ENCODE results near the gene PTPN18.

PTPN18 gene

GRCh38 chr2:130365075-130365474, 9.2 kb downstream of the PTPN18 start:
- no peak for DNase-seq (ENCODE audit: low spot score)

DNA sequence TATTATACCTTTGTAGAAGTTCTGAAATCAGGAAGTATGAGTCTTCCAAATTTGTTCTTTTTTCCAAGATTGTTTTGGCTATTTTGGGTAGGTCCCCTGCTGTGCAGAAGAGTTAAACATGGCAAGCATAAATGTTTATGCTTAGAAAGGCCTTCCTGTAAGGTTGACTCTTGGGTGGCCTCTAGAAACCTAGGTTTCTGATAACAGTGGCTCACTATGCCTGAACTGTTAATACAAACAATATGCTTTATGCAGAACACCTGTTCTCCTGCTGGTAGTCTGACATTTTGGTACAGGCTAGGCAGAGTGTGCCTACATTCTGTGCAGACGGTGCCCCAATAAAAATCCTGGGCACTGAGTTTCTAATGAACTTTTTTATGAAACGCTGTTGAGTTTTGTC, 10.1 kb downstream of the PTPN18 start:
- no peak for DNase-seq (ENCODE audit: low spot score)

DNA sequence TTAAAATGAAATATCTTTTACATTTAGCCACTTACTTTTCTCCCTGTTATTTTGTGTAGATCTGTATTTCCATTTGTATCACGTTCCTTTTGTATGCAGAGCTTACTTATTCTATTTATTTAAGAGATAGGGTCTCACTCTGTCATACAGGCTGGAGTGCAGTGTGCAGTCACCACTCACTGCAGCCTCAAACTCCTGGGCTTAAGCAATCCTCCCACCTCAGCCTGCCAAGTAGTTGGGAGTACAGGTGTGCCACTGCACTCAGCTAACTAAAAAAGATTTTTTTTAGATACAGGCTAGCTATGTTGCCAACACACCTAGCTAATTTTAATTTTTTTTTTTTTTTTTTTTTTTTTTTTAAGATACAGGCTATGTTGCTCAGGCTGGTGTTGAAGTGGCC, 10.9 kb downstream of the PTPN18 start:
- DNase-seq (ENCODE audit: low spot score) = no peak

DNA sequence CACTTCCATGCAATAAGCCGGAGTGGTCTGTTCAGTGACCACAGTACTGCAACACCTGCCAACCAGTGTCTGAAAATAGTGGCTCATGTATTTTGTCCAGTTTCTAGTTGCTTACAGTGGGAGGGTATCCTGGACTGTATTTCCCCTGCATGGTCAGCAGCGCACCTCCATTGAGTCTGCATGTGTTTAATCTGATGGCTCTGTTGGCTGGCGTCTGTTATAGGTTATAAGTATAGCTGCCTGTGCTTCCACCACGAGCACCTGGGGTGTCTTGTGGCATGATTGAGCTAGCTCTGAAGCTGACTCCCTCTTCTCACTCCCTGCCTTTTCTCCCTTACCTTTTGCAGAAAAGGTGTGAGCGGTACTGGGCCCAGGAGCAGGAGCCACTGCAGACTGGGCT, 12.9 kb downstream of the PTPN18 start:
- DNase-seq (ENCODE audit: low spot score) = no peak

GRCh38 chr2:130369311-130369964, 13.6 kb downstream of the PTPN18 start:
- DNase-seq (ENCODE audit: low spot score) = no peak

DNA sequence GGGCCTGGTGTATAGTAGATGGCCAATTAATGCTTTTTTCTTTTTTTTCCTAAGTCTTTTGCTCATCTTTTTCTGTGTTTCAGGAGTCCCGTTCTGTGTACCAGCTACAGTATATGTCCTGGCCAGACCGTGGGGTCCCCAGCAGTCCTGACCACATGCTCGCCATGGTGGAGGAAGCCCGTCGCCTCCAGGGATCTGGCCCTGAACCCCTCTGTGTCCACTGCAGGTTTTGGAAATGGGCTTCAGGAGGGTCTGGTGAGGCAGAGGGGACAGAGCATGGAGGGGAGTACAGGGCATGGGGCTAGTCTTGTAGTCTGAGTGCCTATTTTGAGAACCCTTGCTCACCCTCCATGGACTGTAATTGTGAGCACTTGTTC, 14.1 kb downstream of the PTPN18 start:
- DNase-seq (ENCODE audit: low spot score) = no peak

DNA sequence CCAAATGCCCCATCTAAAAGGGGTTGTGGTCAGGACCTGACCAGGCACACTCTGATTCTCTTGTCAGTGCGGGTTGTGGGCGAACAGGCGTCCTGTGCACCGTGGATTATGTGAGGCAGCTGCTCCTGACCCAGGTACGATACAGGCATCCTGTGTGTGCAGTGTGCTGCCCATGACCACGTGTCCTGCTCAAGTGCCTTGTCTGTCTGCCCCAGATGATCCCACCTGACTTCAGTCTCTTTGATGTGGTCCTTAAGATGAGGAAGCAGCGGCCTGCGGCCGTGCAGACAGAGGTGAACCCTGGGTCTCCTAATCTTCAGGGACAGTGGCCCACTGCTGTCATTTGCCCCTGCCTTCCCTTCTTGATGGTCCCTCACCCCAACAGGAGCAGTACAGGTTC, 14.6 kb downstream of the PTPN18 start:
- no peak for DNase-seq (ENCODE audit: low spot score)

DNA sequence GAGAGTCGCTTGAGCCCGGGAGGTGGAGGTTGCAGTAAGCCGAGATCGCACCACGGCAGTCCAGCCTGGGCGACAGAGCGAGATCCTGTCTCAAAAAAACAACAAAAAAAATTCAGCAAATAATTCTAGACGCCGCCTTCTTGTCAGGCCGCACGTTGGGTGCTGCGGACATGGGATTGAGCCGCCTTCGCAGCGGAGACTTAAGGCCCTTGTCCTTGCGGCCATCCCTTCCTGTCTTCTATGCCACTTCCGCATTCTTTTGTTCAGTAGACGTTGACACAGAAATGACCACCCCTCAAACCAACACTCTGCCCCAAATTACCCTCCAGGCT, 15.8 kb downstream of the PTPN18 start:
- no peak for DNase-seq (ENCODE audit: low spot score)

GRCh38 chr2:130372055-130372832, 16.4 kb downstream of the PTPN18 start:
- peak; percentile 79 for DNase-seq (ENCODE audit: low spot score)

- DNase-seq (ENCODE audit: low spot score) = no peak
These were observed 17.3 kb downstream of the PTPN18 start for GRCh38 chr2:130372833-130373807.

DNA sequence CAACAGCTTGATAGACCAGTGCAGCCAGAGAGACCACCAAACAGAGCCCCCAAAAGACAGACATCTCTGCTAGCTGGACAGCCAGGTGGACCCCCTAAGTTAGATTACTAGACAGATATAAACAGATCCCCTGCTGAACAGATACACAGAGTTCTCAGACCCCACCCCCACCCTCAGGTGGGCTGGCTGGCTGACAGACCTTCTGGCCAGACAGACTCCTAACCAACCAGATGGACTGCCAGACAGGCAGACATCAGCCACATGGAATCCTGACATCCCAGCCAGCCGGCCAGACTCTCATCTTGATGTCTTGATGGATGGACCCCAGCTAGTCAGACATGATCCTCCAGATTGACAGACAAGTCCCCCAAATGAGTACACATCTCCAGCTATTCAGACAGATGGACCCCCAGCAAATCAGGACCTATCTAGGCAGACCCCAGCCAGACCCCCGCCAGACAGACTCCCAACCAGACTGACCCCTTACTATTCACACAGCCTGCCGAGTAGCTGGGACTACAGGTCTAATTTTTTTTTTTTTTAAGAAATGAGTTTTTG, 18.0 kb downstream of the PTPN18 start:
- no peak for DNase-seq (ENCODE audit: low spot score)

DNA sequence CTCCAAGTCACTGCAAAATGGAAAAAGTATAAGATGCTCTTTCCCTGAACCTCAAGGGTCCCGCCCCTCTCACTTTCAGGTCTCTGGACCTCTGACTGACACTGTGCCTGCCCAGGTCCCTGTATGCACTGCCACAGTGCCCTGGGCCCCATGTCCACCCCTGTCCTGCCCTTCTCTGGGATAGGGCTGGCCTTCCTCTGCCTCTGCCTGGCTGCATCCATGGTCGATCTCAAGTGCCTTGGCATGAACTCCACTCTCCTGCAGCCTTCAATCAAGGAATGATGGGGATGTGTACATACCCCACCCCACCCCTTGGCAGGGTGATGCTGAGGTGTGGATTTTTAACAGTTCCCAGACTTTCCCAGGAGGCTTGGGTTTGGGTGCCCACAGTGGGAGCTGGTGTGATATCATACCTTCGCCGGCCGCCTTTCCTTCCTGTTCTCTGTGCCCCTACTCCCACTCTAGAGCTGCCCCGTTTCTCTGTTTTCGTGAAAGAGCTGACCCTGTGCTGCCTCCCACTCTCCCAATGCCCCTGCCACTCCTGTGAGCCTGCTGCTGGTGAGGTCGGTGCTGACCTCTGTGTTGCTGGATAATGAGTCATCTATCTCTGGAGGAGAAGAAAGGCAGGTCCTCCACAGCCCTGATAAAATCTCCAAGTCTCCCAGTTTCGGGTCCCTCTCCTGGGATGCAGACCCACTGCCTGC, 18.9 kb downstream of the PTPN18 start:
- DNase-seq (ENCODE audit: low spot score) = no peak

DNA sequence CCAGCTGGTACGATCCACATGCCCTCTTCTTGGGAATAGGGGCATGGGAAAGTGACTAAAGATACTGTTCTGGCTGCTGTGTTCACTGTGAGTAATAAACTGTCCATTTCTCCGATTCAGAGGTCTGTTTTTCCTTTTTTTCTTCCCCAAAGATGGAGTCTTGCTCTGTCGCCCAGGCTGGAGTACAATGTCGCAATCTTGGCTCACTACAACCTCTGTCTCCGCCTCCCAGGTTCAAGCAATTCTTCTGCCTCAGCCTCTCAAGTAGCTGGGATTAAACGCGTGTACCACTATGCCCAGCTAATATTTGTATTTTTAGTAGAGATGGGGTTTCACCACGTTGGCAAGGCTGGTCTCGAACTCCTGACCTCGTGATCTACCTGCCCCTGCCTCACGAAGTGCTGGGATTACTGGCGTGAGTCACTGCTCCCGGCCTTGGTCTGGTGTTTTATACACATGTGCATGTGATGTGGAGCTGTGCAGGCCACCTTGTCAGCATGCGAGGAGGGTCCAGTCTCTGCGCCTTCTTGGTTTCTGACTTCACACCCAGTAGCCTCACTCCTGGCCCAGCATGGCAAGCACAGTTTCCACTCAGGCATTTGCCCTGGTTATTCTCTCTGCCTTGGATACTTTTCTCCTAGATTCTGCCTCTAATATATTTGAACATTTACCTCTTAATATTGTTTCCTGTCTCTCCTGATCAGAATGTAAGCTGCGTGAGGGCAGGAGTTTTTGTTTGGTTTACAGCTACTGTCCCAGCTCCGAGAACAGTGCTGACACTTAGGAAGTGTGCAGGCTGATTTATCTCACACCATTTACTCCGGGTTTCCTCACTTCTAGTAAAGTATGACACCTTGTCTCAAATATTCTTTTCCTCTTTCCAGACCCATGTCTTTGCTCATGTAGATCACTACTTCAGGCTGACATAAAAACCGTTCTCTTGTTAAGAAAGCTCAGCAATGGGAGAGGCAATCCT, 19.7 kb downstream of the PTPN18 start:
- DNase-seq (ENCODE audit: low spot score) = no peak

DNA sequence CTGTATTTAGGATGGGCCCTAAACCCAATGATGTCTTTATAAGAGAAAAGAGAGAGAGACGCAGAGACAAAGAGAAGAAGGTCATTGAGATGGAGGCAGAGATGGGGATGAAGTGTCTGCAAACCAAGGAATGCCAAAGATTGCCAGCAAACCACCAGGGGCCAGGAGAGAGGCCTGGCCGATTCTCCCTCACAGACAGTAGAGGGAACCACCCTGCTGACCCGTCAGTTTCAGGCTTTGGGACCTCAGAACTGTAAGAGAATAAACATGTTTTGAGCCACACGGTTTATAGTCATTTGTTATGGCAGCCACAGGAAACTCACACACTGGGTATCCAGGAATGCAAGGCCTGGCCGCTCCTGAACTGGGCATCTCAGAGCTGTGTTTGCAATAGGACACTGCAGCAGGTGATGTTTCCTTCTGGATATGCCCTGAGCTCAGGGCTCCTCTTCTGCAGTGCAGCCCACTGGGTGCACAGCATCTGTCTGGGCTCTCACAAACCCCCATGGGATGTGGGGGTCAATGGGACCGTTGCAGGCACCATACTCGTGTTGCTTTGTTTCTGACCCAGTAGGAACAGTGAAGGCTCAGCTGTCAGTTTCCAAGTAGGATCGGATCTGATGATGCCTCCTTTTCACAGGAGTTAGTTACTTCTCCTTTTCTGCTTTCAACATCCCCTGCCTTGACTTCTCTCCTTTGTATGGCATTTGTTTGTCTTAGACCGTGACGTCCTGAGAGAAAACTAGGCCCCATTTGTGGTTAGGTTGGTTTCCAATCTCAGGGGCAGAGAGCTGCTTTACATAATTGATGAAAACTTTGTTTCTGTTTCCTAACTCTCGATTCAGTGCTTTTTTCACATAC, 20.8 kb downstream of the PTPN18 start:
- DNase-seq (ENCODE audit: low spot score) = no peak

GRCh38 chr2:130377491-130377890, 21.6 kb downstream of the PTPN18 start:
- DNase-seq (ENCODE audit: low spot score) = no peak

DNA sequence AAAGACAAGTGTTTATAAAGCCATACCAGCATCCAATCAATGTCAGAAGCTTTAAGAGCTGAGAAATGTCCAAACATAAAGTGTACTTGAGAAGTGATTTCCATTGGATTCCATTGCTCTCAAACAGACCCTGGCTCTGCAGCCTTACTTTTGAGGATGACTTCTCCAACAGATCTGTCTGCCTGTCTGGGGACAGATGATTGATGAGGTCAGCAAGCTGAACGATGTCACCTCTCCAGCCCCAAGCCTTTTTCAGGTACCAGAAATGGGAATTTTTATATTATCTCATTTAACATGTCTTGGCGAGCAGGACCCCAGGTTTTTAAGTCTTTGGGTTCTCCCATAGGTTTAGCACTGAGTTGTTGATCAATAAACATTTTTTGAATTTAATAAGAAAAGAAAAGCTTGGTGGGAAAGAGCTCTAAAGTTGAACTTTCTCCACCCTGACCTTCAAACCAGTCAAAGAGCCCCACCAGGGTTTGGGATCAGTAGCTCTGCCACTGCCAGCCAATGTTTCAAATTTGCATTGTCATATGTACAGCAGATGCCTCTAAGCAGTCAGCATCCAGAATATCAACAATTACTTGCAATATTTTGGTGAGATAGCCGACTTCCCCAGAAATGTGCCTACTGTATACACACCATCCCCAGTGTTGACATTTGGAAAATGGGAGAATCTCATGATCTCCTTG, 22.5 kb downstream of the PTPN18 start:
- no peak for DNase-seq (ENCODE audit: low spot score)

DNA sequence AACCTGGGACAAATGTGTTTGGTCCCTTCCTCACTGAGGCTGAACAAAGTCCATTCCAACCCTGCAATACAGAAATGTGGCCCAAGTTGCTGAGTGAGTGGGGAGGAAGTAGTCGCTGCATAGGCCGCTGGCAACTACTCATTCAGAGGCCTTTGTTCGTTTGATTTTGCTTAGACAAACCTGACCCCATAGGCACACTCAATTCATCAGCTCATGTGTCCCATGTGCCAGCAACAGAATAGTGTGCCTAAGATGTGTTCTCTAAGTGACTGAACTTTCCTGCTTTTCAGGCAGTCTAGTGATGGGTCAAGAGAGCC, 23.0 kb downstream of the PTPN18 start:
- no peak for DNase-seq (ENCODE audit: low spot score)

DNA sequence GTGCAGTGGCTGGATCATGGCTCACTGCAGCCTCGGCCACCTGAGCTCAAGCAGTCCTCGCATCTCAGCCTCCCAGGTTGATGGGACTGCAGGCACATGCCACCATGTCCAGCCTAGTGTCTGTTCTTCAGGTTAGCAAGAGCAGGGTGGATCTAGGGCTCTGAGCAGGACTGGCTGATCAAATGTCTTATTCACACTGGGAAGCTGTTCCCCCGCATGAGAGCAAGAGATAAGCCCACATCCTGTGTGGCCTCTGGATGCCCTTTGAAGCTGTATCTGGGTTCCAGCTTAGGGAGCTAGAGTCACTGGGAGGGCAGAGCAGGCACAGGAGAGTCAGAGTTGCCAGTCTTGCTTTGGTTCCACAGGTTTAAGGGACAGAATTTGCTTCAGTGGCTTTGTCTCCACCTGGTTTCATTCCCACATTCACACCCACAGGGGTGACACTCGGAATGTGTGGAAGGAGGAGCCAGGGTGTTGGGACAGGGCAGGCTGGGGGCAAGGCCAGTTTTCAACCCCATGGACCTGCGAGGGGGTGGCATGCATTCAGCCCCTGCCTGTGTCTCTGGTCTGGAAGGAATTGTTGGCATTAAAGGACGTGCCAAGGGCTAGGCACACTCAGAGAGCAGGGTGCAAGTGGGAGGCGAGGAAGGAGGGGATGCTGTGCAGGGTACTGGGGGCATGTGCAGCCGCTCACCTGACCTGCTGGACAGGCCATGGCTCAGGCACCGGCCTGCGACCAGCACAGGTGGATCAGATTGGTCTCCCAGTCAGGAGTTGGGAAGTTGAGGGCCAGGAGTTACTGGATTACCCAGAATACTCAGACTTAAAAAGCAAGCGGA, 24.5 kb downstream of the PTPN18 start:
- no peak for DNase-seq (ENCODE audit: low spot score)
